Hematopoietic multipotent progenitor cell treated with erythropoietin and hydrocortisone succinate and interleukin-3 and kit ligand, for 15 days (in vitro differentiated cells): Measurements from ENCODE around the gene DISP2.

ENCODE experiments used
- DNase-seq: peaks from one replicate; pipeline ENCODE4 v3.0.0-alpha.2; 2015; ENCODE audit warnings: low spot score

The DISP2 gene, protein sequence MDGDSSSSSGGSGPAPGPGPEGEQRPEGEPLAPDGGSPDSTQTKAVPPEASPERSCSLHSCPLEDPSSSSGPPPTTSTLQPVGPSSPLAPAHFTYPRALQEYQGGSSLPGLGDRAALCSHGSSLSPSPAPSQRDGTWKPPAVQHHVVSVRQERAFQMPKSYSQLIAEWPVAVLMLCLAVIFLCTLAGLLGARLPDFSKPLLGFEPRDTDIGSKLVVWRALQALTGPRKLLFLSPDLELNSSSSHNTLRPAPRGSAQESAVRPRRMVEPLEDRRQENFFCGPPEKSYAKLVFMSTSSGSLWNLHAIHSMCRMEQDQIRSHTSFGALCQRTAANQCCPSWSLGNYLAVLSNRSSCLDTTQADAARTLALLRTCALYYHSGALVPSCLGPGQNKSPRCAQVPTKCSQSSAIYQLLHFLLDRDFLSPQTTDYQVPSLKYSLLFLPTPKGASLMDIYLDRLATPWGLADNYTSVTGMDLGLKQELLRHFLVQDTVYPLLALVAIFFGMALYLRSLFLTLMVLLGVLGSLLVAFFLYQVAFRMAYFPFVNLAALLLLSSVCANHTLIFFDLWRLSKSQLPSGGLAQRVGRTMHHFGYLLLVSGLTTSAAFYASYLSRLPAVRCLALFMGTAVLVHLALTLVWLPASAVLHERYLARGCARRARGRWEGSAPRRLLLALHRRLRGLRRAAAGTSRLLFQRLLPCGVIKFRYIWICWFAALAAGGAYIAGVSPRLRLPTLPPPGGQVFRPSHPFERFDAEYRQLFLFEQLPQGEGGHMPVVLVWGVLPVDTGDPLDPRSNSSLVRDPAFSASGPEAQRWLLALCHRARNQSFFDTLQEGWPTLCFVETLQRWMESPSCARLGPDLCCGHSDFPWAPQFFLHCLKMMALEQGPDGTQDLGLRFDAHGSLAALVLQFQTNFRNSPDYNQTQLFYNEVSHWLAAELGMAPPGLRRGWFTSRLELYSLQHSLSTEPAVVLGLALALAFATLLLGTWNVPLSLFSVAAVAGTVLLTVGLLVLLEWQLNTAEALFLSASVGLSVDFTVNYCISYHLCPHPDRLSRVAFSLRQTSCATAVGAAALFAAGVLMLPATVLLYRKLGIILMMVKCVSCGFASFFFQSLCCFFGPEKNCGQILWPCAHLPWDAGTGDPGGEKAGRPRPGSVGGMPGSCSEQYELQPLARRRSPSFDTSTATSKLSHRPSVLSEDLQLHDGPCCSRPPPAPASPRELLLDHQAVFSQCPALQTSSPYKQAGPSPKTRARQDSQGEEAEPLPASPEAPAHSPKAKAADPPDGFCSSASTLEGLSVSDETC (N-terminal part only)

DNA sequence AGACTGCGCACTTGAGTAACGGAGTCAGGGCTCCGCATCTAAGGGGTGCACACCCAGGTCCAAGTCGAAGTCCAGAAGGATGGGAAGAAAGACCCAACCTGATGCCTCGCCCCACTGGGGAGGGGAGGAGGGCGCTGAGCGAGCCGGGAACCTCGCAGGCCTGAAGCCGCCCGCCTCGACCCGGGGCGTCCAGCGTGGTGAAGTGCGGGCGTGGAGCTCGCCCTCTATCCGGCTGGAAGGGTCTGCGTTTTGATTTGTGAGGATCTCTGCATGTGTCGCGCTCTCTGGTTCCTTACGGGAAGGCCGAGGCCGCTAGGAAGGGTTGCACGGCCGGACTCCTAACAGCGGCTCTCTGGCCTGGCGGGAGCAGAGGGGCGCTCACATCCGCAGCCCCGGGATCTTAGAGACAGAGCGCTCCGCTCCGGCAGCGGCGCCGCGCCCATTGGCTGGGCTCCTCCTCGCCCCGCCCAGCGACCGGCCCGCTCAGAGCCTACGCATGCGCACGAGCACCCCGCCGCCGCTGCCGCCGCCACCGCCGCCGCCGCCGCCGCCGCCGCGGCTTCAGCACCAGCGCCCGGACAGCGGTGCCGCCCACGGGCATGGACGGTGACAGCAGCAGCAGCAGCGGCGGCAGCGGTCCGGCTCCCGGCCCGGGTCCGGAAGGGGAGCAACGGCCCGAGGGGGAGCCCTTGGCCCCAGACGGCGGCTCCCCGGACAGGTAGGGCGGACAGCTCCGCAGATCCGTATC lies at the start of gene DISP2:
DISP2 (plus strand) TSS at position 497 of the 748 bp plus-strand sequence; CDS start at position 600, 103 bp downstream.
- DNase-seq = peak; percentile 91

DNA sequence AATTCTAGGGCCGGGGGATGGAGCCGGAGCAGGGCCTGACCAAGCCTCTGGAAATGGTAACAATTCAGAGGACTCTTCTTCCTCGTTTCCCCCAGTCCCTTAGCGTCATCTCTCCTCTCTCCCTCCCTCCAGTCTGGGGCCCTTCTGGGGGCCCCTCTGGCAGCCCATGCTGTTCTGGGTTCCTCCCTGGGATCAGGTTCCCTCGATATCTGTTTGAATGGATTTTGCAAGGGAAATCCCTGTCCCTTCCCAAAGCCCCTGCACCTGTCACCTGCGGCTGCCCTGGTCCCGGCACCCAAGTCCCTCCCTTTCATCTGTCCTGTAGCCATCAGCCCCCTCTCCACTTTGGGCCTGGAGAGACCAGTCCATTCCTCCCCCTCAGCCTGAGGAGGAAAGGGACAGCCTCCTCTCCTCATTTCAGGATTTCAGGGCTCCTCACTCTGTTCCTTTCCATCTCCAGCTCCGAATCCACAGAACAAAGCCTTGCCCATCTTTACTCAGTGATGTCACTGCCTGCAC lies 48.6 kb upstream of the DISP2 start:
- no peak for DNase-seq

DNA sequence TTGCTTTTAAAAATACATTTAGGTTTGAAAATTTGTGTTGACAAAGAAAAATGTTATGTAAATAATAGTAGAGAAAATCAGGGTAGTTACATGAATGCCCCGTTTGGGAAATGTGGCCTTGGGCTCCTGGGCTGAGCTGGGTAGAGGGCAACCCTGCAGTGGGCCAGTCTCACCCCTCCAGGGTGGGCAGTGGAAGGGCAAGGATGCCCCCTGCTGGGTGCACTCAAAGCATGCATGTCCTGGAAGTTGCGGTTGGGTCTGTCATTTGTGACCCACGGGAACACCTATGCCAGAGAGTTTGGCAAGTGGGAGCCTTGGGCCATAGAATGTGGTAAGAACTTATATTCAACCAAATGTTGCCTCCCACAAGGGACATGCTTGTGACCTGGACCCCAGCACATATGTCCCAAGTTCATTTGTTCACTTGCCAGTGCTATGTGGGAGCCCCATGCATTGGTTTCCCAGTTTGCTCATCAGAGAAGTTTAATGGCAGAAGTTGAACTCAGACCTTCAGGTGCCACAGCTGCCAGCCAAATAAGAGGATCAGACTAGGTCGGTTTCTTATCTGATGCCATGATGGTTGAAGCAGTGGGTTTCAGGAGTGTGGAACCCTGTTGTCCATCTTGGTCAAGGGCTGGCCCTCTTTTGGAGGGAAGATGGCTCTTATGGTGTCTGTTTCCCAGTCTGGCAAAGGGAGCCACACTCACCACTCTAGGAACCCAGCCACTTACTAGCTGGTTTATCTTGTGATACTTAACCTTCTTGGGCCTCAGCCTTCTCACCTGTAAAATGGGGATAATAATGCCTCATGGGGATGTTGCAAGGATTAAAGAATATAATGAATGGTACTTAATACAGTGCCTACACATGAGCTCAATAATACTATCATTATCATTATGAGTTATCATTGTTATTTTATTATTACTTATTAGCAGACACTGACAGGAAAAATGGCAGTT lies 47.7 kb upstream of the DISP2 start:
- no peak for DNase-seq

DNA sequence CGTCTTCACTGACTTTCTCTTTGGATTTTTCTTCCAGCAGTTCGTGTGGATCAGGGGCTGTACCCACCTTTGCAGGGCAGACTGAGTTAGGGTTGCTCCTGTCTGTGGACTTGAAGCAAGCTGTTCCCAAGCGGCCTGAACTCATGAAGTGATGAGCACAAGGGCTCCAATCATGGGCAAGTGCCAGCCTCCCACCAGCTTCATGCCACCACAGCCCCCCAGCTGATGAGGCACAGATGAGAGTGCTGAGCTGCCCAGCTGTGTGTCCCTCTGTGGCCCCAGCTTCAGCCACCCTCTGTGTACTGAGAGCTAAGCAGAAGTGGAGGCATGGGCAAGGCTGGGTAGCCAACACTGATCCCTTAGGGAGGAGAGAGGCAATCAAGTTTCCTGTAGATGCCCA lies 47.0 kb upstream of the DISP2 start:
- DNase-seq = no peak

DNA sequence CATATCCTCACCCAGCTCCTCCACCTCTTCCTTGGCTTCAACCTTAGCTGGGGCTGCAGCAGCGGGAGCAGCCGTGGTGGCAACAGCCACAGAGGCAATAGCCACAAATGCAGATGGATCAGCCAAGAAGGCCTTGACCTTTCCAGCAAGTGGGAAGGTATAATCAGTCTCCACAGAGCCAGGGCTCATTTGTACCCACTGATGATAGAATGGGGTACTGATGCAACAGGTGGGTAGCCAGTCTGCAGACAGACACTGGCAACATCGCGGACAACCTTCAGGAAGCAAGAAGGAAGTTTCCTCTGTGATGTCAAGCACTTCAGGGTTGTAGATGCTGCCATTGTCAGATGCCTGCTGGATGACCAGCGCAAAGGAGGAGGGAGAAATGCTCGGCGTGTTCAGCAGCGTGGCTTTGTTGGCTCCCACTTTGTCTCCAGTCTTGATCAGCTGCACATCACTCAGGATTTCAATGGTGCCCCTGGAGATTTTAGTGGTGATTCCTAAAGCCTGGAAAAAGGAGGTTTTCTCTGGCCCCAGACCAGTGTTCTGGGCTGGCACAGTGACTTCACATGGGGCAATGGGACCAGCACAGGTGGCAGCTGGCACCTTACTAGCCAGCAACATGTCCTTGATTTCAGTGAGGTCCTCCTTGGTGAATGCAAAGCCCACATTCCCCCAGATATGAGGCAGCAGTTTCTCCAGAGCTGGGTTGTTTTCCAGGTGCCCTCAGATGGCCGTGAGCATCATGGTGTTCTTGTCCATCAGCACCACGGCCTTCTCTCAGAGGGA lies 45.5 kb upstream of the DISP2 start:
- DNase-seq = no peak

DNA sequence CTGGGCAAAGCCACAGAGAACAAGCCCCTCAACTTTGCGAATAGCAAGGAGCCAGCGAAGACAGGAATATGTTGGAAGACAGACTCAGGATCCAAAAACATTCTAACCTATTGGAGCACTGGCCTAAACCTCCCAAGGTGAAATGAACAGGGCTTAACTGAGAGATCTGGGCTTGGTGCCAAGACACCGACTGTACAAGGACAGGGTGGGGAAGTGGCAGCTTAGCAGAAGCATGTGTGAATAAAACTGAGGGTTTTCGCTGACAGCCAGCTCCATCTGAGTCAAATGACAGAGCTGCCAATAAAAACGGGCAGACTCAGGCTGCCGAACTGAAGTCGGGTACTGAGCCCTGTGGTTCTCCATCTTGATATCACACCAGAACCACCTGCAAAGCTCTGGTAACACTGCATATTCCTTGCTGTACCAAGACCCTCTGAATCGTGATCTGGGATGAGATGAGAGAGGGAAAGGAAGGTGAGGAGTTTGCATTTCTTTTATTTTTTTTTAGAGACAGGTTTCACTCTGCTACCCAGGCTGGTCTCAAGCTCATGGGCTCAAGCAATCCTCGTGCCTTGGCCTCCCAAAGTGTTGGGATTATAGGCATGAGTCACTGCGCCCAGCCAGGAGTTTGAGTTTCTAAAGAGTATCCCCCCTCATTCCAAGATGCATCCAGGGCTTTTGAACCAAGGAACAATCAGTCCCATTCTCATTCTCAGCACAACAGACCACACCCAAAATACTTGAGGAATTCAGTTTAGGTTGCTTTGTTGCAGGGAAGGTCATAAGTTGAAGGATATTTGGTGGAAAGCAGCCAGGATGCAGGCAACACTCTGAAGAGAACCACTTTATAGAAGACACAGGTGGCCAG lies 44.3 kb upstream of the DISP2 start:
- no peak for DNase-seq

DNA sequence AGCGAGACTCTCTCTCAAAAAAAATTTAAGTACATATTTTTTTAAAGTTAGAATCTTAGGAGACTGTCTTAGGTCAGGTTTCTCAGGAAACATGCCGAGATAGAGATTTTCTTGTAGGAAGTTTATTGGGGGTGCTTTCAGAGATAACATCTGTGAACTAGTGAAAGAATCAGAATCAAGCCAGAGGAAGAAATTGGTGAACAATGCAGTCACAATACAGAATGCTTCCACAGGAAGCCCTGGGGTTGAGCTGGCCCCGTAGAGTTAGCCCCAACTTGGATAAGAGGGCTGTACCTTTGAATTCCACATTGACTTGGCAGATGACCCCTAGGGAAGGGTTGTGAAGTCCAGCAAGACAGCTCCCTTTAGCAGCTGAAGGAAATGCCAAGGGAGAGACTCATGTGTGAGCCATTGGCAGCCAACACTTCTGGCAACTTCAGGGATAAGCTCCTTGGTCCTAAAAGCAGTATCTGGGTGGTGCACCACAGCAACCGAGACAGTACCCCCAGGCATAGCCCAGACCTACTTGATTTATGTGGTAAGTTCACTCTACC lies 43.2 kb upstream of the DISP2 start:
- no peak for DNase-seq

DNA sequence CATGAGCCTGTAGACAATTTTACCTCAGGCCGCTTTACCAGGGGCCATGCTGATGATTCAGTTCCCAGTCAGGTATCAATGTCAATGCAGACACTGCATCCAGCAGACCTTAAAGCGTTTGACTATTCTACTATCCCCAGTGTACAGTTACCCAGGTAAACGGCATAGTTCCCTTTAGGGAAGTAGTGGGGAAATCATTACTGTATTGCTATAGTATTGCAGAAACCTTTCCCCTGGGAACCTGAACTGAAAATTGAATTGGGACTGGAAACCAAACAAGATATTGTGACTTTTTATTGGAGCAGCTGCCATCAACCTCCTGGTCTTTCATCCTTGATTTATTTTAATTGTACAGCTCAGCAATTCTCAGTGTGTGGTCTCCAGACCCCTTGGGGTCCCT lies 41.1 kb upstream of the DISP2 start:
- DNase-seq = no peak

DNA sequence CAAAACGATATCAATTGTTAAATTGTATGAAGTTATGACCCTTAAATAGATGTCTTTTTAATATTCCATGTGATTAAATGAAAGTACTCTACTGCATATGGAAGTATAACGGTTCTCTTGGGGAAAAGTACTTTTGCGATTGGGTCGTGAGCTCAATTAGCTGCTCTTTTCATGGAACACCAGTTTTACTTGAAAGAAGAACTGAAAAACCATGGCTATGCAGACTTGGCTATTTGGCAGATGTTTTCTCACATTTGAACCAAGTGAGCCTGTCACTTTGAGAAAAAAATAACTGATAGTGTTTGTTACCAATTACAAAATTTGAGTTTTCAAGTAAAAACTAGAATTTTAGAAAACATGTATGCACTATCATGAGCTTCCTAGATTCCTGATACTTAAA lies 40.4 kb upstream of the DISP2 start:
- DNase-seq = no peak

DNA sequence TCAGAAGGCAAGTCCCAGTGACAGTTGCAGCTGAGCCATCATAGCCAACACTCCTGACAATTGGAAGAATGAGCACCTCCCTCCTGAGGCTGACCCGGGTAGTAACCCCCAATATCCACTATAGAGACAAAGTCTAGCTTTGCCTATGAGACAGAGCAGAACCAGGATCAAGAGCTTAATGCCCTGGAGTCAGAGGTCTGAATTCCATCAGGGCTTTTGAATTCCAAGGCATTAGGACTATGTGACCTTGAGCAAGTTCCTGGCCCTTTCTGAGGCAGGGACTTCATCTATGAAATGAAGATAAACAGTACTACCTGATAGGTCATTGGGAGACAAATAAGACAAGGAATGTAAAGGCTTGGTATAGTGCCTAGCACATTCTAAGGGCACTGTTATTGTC lies 37.6 kb upstream of the DISP2 start:
- DNase-seq = no peak

DNA sequence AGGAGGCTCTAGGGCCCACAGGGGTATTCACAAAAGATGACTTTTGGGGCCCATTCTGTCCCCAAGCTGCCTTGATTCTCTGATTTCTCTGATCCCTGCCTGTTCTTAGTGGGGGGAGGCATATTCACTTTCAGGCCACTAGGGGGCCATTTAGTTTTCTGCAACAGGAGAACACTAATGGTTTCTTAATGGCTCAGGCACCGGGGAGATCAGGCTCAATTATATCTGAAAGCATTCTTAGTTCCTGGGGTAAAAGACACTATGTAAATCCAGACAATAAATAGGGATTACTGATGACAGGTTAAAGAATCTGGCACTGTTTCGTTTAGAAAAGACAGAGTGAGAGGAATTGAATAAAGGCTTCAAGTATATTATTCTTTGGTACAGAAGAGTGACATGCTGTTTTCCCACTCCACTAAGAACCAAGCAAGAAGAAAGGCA lies 37.1 kb upstream of the DISP2 start:
- peak; percentile 80 for DNase-seq

DNA sequence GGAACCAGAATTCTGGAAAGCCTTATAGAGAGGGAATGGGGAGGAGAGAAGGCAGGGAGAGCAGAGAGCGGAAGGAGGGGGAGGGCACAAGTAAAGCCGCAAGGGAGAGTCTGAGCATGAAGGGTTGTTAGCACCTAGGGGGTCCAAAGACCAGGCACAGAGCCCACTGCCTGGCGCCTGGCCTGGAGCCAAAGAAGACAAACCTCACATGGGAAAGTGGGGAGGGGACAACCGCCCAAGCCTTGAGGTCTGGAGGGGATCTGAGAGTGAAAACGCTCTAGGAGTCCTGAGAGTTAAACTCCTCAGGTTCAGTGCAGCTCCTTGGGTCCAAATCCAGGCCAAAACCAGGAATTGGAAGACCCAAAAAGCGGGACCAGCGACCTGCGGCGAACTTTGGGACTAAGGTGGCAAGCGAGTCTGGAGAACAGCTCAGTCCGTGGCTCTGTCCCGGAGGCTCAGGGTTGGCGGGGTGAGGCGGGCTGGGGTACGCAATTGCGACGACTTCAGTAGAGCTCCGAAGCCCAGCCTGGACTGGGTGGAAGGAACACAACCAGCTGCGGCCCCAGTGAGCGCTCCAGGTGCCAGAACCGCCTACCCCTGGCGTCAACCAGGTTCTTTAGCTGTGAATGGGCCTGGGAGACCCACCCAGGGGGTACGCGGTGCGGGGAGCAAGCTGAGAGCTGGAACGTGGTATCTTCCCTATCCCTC lies 35.3 kb upstream of the DISP2 start:
- no peak for DNase-seq

DNA sequence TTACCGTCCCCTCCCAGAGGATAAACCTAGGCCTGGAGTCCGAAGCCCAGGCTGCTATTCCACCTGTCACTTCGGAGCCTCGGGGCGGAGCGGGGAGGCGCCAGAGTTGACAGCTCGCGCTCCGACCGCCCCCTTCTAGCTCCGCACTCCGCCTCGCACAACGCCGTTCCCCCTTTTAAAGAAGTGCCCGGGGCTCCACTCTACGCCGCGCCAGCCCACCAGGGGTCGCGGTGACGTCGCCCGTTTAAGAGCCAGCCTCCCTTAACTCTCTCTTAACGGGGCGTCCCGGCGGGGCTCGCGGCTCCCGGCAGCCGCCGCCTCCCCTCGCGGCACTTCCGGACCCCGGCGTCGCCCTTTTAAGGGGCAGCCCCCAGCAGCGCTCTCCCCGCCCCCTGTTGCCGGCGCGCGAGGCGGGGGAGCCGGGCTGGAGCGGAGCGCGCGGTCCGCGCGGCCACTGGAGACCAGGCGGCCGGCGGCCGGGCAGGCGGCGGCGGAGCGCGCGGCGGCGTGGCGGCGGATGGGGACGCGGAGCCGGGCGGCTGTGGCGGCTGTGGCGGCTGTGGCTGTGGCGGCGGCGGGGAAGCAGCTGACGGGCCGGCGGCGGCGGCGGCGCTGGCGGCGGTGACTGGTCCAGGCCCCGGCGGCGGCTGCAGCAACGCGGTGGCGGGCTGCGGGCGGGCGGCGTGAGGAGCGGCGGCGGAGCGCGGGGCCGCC lies 34.6 kb upstream of the DISP2 start, which contains the start of gene INAFM2:
INAFM2 (plus strand) TSS at position 454 of the 714 bp plus-strand sequence. CDS start 364 bp downstream, outside the sequence.
- peak; percentile 70 for DNase-seq

DNA sequence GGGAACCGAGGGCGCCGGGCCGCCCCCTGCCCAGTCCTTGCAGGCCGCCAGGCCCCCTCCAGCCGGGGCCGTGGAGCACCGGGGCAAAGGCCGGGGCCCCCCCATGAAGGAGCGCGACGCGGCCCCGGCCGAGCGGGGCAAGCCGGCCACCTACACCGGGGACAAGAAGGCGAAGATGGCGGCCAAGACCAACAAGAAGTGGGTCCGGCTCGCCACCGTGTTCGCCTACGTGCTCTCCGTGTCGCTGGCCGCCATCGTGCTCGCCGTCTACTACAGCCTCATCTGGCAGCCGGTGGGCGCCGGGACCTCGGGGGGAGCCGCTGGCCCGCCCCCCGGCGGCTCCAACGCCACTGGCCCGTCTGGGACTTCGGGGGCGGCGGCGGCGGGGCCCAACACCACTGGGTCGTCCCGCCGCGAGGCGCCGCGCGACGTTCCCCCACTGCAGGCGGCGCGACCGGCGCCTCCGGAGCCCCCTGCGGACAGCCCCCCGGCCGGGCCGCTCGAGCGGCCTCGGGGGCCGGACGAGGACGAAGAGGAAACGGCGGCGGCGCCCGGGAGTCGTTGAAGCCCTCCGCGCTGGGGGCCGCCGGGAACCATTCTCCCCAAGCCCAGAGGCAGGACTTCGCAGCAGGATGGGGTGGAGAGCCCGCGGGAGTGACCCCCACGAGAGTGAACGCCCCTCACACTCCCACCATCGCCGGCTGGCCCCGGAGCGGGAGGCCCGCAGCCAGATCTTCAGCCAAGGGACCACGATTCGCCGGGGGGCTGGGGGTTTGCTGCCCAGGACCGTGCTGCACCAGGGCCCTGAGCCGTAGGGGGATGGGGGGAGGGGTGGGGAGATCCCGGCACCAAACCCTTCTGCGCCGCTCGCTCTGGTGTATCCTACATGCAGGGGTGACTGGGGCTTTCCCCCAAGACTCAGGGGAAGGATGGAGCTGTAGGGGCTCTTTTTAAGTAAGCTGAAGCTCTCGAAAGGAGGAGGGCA lies 33.8 kb upstream of the DISP2 start:
- no peak for DNase-seq

DNA sequence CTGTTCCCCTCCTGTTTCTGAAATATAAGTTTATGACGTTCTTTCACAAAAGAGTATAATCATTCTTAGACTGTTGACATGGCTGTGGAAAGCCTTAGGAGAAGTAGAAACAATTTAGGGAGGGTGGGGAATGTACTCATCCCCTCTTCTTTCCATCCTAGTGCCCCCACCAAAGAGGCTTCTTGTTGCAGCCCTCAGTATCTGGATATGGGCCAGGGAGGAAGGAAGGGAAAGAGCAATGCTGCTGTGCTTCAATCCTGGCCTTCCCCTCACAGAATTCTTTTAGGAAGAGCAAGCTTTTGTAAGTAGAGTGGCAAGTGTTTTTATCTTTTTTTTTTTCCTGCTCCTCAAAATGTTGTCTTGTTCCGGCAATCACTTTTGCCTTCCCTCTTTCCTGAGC lies 32.8 kb upstream of the DISP2 start:
- no peak for DNase-seq
